Medulla oblongata (tissue), 1 donor: Measurements from ENCODE around the gene BPIFB1.

Source experiments
- DNase-seq: peaks from one replicate; pipeline ENCODE4 v3.0.0-alpha.2; 2015; ENCODE audit errors: extremely low spot score

The BPIFB1 gene

DNA sequence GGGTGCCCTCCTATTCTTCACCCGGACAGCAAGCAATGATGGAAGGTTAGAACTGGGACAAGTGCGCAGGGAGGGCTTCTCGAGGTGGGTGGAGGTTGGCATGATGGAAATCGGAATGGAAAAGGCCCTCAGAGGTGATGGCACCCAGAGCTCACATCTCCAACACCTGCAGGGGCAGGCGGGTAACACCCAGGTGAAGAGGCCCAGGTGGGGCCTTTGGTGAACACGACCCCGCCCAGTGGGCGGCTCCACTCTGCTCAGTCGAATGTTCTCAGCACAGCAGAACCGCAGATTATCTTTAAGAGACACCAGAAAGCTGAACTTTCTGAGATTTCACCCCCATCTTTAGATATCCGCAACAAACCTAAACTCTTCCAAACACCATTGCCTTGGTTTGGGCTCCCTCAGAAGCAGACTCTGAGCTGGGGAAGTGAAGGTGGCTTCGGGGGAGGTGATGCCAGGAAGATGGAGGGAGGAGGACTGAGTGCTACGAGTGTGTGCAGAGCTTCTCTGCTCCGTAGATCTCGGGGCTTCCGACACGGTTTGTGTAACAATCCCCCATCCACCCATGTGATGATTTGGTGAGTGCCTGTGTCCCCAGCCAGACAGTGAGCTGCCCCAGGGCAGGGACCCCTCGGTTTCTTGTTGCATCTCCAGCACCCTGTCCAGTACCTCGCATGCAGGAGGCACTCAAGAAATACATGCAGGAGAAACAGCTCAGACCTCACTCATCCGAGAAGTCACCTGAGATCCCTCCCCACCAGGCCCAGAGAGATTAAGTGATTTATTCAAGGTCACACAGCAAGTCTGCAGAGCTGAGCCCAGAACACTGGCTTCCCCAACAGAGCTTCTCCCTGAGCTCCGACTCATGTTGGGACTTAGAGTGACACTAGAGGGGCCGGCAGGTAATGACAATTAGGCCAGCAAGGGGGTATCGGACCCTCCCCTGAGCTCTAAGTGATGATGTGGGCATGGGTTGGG lies 45.4 kb downstream of the BPIFB1 start:
- DNase-seq = no peak

DNA sequence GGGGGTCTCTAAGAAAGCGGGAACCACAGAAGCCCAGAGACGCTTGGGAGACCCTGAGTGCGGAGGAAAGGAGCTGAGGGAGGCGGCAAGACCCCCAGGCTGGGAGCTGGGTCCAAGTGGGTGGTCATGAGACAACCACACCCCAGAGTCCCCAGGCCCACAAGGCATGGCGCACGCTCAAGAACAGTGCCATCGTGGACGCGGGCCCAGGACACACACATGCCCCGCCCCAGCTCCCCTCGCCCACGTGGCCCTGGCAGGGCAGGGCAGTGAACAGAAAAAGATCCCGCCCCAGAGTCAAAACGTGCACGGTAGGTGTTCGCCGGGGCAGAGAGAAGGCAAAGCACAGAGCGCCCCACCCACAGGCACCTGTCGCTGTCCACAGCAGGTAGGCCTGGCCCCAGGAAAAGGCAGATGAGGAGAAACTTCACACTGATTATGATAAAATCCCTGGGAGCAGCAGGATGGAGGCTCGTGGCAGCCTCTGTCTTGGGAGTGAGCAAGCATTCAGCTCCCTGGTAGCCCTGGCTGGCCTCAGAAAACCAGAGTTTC lies 50.0 kb downstream of the BPIFB1 start:
- DNase-seq = no peak

DNA sequence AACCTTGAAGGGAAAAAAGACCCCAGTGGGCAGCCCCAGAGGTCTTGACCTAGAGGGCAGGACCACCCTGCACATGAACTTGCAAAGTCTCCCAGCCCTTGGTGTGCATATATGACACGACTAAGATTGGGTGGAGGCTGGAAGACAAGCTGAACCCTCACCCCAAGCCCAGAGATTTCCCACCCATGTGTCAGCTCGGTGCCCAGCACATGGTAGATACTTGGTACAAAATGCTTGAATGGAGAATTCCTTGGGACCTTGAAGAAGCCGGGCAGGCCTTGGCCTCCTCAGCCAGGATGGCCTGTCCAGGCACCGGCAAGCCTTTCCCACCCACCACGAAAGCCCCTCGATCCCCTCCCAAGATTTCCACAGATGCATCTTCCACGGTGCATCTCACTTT lies 50.6 kb downstream of the BPIFB1 start:
- no peak for DNase-seq

DNA sequence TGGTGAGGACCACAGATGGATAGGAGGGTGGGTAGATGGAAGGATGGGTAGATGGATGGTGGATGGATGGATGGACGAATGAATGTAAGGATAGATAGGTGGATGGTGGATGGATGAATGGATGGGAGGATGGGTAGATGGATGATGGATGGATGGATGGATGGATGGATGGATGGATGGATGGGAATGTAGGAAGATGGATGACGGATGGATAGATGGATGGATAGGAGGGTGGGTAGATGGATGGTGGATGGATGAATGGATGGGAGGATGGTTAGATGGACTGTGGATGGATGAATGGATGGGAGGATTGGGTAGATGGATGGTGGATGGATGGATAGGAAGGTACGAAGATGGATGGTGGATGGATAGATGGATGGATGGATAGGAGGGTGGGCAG lies 51.1 kb downstream of the BPIFB1 start:
- no peak for DNase-seq

DNA sequence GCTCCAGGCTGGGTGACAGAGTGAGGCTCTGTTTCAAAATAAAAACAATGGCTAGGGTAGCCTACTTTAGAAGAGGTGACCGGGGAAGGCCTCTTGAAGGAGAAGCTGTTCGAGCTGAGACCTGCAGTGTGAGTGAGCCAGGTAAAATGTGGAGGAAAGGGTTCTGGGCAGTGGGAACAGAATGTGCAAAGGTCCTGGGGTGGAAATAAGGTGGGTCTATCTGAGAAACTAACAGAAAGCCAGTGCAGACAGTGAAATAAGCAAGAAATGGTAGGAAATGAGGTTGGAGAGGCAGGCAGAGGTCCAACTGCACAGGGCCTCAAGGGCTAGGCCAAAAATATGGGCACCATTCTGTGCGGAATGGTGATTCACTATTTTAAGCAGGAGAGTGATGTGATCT lies 53.4 kb downstream of the BPIFB1 start:
- no peak for DNase-seq

DNA sequence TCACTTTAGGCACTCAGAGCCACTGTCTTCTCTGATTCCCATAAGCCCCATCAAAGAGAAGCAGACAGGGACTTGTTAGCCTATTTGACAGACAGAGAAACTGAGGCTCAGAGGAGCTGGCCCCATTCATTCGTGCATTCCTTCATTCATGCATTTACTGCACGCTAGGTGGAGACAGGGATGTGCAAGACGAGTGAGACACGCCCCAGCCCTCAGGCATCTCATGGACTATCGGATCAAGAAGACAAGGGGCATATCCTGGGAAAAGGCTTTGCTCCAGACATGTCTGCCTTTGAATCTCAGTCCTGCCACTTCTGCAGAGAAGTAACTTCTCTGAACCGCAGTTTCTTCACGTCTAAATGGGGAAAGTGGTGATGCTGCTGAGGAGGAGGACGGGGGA lies 54.1 kb downstream of the BPIFB1 start:
- DNase-seq = no peak

DNA sequence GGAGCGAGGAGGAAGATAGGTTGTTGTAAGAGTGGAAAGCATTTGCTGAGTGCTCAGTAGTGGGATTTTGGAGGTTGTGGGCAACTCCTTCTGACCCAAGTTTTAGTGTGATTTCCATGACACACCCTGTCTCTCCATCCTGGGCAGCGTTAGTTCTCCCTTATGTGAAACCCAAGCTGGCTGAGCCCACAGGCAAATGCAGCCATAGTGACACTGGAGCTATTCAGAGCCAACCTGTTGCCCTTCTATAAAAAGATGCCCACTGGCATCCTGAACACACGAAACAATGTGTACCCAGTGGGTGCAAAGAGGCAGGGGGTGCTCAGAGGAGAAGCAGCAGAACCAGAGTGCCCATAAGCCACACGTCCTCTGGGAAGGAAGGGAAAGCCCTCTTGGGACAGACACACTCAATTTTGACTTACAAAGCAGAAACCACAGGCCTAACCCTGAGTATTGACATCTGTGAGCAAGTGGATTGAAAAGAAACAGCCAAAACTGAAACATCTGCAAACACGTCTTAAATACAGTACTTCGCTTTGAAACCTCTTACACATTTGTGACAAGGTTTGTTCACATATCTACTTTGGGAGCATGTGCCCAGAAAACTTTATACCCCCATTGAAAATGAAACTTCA lies 54.6 kb downstream of the BPIFB1 start:
- DNase-seq = no peak

DNA sequence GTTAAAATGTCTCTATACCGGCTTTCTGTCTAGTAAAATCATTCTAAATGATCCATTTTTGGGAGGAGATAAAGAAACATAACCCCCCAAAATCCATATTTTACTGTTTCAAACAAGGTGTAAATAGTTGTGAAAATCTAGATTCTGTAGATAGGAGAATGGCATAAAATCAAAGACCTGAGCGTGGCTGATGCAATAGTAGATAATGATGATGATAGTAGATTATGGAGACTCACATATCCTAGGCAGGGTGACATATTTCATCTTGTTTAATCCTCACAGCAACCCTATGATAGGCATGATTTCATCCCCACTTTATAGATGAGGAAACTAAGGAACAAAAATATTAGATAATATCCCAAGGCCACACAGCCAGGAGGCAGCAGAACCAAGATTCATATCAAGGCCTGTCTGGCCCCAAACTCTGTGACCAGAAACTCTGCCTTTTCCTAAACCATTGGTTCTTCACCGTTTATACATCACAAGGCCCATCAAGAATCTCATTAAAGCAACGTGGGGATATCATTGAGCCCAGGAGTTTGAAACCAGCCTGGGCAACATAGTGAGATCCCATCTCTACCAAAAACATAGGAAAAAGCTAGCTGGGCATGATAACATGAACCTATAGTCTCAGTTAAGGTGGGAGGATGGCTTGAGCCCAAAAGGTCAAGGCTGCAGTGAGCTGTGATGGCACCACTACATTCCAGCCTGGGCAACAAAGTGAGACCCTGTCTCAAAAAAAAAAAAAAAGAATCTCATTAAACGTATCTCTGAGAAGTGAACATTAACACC lies 55.6 kb downstream of the BPIFB1 start:
- no peak for DNase-seq

DNA sequence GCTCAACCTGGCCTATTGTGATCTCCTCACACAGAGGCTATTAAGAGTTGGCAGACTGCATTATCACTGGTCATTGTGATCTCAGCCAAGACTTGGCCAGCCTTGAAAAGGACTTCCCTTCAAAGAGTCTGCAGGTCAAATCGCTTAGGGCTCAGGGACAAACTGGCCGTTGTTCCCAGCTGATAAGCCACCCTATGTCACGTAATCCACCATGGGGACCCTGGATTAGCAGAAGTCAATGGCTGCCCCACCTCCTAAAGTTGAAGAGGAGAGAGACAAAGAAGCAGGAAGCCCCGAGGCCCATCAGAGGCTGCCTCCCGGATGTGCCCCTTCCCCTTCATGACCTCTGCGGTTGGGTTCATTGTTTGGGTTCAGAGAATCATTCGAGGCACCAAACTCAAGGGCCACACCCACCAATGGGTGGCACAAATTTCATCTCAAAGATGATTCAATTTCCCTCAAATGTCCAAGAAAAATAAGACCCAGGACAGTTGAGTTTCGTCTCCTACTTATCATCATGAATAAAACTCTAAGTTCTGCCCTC lies 56.6 kb downstream of the BPIFB1 start:
- DNase-seq = no peak

DNA sequence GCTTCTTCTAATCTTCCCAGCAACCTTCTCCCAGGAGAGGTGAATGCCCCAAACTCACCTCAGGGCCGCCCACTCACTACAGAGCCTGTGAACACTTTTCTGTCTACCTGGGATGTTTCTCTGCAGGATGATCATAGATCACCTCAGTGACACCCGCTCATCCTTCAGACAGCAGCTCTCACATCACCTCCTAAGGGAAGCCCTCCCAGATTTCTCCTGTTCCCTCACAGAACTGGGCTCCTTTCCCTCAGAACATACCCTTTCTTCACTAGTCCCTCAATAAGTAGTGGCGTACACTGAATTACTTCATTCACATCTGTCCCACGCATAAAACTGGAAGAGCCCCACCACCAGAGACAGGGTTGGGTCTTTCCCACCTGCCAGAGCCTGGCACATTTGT lies 60.5 kb downstream of the BPIFB1 start:
- DNase-seq = no peak

DNA sequence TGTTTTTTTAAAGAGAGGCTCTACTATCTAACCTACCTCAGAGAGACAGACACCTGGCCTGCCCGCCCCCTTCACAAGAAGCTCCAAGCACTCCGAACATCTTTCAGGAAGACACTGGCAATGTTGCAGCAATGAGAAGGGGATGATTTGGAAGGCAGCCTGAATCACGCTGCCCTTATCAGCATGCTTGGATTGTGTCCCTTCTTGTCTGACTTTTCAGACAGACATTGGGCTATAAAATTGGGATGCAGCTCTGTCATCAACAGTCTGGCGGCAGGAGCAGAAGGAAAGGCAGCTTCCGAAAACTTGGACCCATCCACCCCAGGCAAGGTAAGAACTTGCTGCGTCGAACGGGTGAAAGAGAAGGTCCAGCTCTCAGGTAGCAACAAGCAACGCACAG lies 62.3 kb downstream of the BPIFB1 start:
- no peak for DNase-seq

DNA sequence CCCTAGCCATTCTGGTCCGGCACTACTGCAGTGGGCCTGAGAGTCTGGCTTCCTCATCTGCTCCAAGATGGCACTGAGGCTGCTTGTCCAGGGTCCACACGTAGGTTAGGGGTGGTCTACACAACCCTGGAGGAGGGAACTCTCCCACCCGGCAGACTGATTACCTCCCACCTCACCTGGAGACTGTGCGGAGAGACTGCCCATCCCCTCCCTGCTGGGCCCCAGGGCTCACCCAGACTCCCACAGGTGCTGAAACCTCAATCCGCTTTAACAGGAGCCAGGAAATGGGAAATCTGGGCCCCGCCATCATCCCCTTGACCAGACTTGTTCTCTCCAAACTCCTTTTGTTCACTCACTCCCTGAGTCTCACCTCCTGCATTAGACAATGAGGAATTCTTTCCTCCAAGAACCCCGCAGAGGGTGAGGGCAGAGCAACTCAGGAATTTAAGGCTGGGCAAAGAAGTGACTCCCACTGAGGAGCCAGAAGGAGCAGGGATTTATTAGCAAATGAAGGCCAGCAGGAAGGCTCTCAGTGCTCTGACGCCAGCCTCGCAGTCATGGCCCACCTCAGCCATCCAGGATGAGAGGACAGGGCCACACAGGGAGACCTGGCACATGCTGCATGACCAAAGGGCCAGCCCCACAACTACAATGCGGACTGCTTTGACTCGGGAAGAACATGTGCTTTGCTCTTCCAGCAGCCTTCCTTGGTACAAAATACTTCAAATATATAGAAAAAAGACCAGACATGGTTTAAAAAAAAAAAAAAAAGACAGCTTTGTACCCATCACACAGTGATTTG lies 65.3 kb downstream of the BPIFB1 start:
- DNase-seq = no peak

DNA sequence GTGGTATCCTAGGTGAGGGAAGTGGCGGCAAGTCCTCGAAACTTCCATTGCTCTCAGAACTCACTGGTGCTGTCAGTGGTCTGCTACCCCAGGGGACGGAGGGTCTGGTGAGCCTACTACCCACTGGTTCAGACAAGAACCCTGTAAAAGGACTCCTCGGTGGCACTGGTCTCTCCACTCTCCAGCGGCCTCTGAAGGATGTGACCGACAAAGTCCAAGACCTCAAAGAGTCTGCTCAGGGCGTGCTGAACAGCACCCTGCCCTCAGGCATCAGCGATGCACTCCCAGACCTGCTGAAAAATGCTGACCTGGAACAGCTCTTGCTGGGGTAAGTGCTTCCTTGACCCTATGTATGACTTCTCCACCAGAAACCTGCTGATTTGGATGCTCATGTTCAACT lies 66.5 kb downstream of the BPIFB1 start:
- DNase-seq = no peak

DNA sequence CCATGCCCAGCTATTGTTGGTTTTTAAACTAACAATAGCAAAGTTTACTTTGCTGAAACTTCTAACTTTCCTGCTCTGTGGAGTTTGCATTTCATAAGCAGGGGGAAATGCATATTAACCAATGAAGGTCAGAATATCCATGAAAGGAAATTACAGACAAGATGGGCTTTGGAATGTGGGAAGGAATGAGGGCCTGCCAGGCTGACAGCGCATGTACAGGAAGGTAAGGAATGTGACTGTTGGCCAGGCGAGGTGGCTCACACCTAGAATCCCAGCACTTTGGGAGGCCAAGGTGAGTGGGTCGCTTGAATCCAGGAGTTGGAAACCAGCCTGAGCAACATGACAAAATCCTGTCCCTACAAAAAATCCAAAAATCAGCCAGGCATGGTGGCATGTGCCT lies 68.7 kb downstream of the BPIFB1 start:
- no peak for DNase-seq

DNA sequence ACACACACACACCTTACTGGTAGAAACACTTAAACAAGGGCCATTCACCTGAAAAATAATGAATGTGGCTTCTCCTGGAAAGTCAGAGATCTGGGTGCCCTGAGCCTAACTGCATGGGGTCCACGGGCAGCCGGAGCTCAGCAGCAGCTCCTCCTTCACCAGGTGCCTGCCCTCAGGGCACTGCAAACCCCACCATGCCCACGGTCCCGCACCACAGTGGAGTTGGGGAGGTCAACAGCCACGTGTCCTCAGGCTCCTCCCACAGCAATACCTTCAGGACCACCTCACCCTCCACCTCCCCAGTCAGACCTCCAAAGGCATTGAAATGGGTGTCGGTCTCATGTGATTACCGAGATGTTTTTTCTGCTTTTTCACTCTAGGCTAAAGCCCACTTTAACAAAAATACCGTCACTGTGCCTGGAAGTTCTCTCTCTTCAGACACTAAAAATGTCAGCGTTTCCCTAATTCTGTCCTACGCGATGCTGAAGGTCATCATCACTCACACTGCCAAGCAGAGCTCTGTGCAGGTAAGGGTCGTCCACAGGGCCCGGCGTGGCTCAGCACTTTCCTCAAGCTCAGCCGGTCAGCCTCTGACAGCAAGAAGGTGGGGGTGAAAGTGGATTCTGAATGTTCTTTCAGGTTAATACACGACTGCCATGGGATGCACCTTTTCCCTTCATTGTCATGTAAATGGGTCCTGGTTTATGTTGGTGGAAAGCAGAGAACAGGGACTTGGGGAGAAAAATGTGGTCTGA lies 69.4 kb downstream of the BPIFB1 start:
- no peak for DNase-seq

DNA sequence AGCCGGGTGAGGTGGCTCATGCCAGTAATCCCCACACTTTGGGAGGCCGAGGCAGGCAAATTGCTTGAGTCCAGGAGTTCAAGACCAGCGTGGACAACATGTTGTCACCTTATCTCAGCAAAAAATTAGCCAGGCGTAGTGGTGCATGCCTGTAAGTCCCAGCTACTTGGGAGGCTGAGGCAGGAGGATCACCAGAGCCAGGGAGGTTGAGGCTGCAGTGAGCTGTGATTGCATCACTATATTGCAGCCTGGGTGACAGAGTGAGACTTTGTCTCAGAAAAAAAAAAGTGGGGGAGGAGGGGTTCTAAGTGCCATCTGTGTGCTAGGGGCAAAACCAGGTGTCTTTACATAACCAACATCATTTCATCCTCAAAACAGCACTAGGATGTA lies 70.0 kb downstream of the BPIFB1 start:
- DNase-seq = no peak
